ENCODE results near the gene PIK3C2A. TPM values are rescaled to one million over a fixed set of nuclear protein-coding genes. Genes with fewer than 3 reads are reported as not detected.
A peak's percentile ranks its signal among the peaks of the same experiment; 100 is the strongest.

PIK3C2A gene
- polyA plus RNA-seq, 3 donors: 5.3 to 9.3 (median 6.0) TPM

GRCh38 chr11:17165247-17165890 lies 42.4 kb downstream of the PIK3C2A start:
- Histone ChIP-seq H3K27me3 (ENCODE audit: control insufficient read depth in 2 of 2, insufficient read depth in 2 of 2, low read length in 2 of 2) (no peaks in the 10 kb centered on the region), H4K20me1 (ENCODE audit: insufficient read depth, low read length) (no peaks in the 10 kb centered on the region), H3K79me2 (ENCODE audit: insufficient read depth, low read length) (peaks cover 34% of the 10 kb centered on the region), H3K9ac (ENCODE audit: insufficient read depth, low read length, poor library complexity, severe bottlenecking) (no peak overlapping the region), H3K4me2 (replicated peaks; ENCODE audit: extremely low read depth, low read length, poor library complexity, severe bottlenecking) (peak overlapping the region; percentile 53), H3K27ac (ENCODE audit: low read depth in 1 of 2, low read length in 2 of 2) (peak overlapping the region in 1 of 2 donors; percentile 52), H3K9me3 (replicated peaks in 1 of 2; ENCODE audit: control insufficient read depth in 1 of 2, insufficient read depth in 1 of 2, low read length in 2 of 2) (no peaks in the 10 kb centered on the region), H3K4me1 (ENCODE audit: control insufficient read depth in 1 of 2, insufficient read depth in 2 of 2, low read length in 2 of 2) (peaks cover 46 to 55% of the 10 kb centered on the region in 2 donors), H3K4me3 (replicated peaks in 1 of 3; ENCODE audit: low read depth in 2 of 3, low read length in 3 of 3) (peak overlapping the region in 1 of 3 experiments; percentile 56), H2AFZ (ENCODE audit: insufficient read depth, low read depth, low read length, poor library complexity, severe bottlenecking) (no peak overlapping the region), H3K36me3 (replicated peaks in 1 of 2; ENCODE audit: control insufficient read depth in 1 of 2, insufficient read depth in 2 of 2, low read length in 2 of 2) (peaks cover 8 to 24% of the 10 kb centered on the region in 2 donors)
- H3K27ac Mint-ChIP-seq: peak overlapping the region in 6 of 7 donors; percentile 49 to 81 (median 67)
- TF ChIP-seq CTCF (IDR thresholded peaks at IDR 0.05): no peak
- WGBS (ENCODE audit: insufficient coverage): no CpG with 5 or more reads among the region's 11 CpGs
- H3K4me3 Mint-ChIP-seq: peak overlapping the region in 1 of 2 donors; percentile 35
- intact Hi-C loops (cut with micrococcal nuclease): no loop called here
- no peak for DNase-seq
- H3K4me1 Mint-ChIP-seq: peaks cover 53% of the 10 kb centered on the region
- H3K9me3 Mint-ChIP-seq: no peaks in the 10 kb centered on the region
- H3K27me3 Mint-ChIP-seq (ENCODE audit: low read depth in 3 of 3): peaks cover 0 to 2% (median 0%) of the 10 kb centered on the region in 3 donors
- H3K36me3 Mint-ChIP-seq: peaks cover 26 to 31% of the 10 kb centered on the region in 2 donors

- Histone ChIP-seq H3K27ac (ENCODE audit: low read depth in 1 of 2, low read length in 2 of 2) (peak overlapping the region in 1 of 2 donors; percentile 52), H3K27me3 (ENCODE audit: control insufficient read depth in 2 of 2, insufficient read depth in 2 of 2, low read length in 2 of 2) (no peaks in the 10 kb centered on the region), H3K4me1 (ENCODE audit: control insufficient read depth in 1 of 2, insufficient read depth in 2 of 2, low read length in 2 of 2) (peaks cover 52 to 63% of the 10 kb centered on the region in 2 donors), H4K20me1 (ENCODE audit: insufficient read depth, low read length) (no peaks in the 10 kb centered on the region), H3K79me2 (ENCODE audit: insufficient read depth, low read length) (peaks cover 40% of the 10 kb centered on the region), H3K9ac (ENCODE audit: insufficient read depth, low read length, poor library complexity, severe bottlenecking) (no peak overlapping the region), H2AFZ (ENCODE audit: insufficient read depth, low read depth, low read length, poor library complexity, severe bottlenecking) (no peak overlapping the region), H3K9me3 (replicated peaks in 1 of 2; ENCODE audit: control insufficient read depth in 1 of 2, insufficient read depth in 1 of 2, low read length in 2 of 2) (no peaks in the 10 kb centered on the region), H3K36me3 (replicated peaks in 1 of 2; ENCODE audit: control insufficient read depth in 1 of 2, insufficient read depth in 2 of 2, low read length in 2 of 2) (peaks cover 8 to 23% of the 10 kb centered on the region in 2 donors), H3K4me2 (replicated peaks; ENCODE audit: extremely low read depth, low read length, poor library complexity, severe bottlenecking) (peak overlapping the region; percentile 53), H3K4me3 (replicated peaks in 1 of 3; ENCODE audit: low read depth in 2 of 3, low read length in 3 of 3) (peak overlapping the region in 1 of 3 experiments; percentile 56)
- Mint-ChIP-seq H3K27me3 (ENCODE audit: low read depth in 3 of 3) (peaks cover 0 to 2% (median 0%) of the 10 kb centered on the region in 3 donors), H3K4me3 (peak overlapping the region in 1 of 2 donors; percentile 24), H3K27ac (peak overlapping the region; percentile 49 to 89 (median 79)), H3K36me3 (peaks cover 25 to 29% of the 10 kb centered on the region in 2 donors), H3K4me1 (peaks cover 61% of the 10 kb centered on the region), H3K9me3 (no peaks in the 10 kb centered on the region)
- peak; percentile 9 to 46 (median 30) for DNase-seq
- no peak for TF ChIP-seq CTCF (IDR thresholded peaks at IDR 0.05)
- WGBS (ENCODE audit: insufficient coverage): no CpG with 5 or more reads among the region's 1 CpG
- intact Hi-C loops (cut with micrococcal nuclease): no loop called here
Observed at GRCh38 chr11:17164361-17165246, 43.2 kb downstream of the PIK3C2A start.
